Inflammatory macrophage (primary cell): ENCODE measurements around the gene SCARF1.

Experiments
- DNase-seq, 2 donors: peaks; one replicate each; pipeline ENCODE4 v3.0.0-alpha.2; 2020 to 2022

The SCARF1 gene

GRCh38 chr17:1598399-1599095 lies 47.0 kb downstream of the SCARF1 start:
- DNase-seq = no peak

GRCh38 chr17:1597861-1598342 lies 47.6 kb downstream of the SCARF1 start:
- DNase-seq = no peak

GRCh38 chr17:1593630-1593931 lies 52.0 kb downstream of the SCARF1 start:
- DNase-seq = no peak

GRCh38 chr17:1592751-1593629 lies 52.5 kb downstream of the SCARF1 start:
- DNase-seq = no peak

GRCh38 chr17:1591474-1592090 lies 54.0 kb downstream of the SCARF1 start:
- no peak for DNase-seq

- no peak for DNase-seq
These were observed 54.6 kb downstream of the SCARF1 start for GRCh38 chr17:1590747-1591473.

GRCh38 chr17:1590029-1590746 lies 55.3 kb downstream of the SCARF1 start:
- peak; percentile 58 to 76 for DNase-seq

- DNase-seq = peak; percentile 30 to 34
These were observed 56.5 kb downstream of the SCARF1 start for GRCh38 chr17:1588821-1589585.

- no peak for DNase-seq
These were observed 61.4 kb downstream of the SCARF1 start for GRCh38 chr17:1584167-1584566.
